Left ventricle myocardium inferior (tissue), 1 donor: ENCODE results near the gene NIPA2. TPM values are rescaled to one million over a fixed set of nuclear protein-coding genes. Genes with fewer than 3 reads are reported as not detected.

Source experiments
- DNase-seq: peaks from one replicate; pipeline ENCODE4 v3.0.0-alpha.2; 2020
- H3K27ac ChIP-seq: fragments of 200-600 bp; replicated peaks from 2 replicates; pipeline ENCODE4 v1.8.0; 2021
- H3K27me3 ChIP-seq: fragments of 200-600 bp; 2 replicates; pipeline ENCODE4 v1.8.0; 2021; ENCODE audit warnings: low read depth
- H3K36me3 ChIP-seq: fragments of 200-600 bp; 2 replicates; pipeline ENCODE4 v1.8.0; 2021
- H3K4me1 ChIP-seq: fragments of 200-600 bp; 2 replicates; pipeline ENCODE4 v1.8.0; 2021
- H3K4me3 ChIP-seq: fragments of 200-600 bp; 2 replicates; pipeline ENCODE4 v1.8.0; 2021; ENCODE audit warnings: mild to moderate bottlenecking, moderate library complexity
- H3K9me3 ChIP-seq: fragments of 200-600 bp; replicated peaks from 2 replicates; pipeline ENCODE4 v1.8.0; 2021
- CTCF ChIP-seq: fragments of 200-600 bp; IDR thresholded peaks from 2 replicates; pipeline ENCODE4 v1.8.0; 2021; ENCODE audit warnings: antibody characterized with exemption, mild to moderate bottlenecking, borderline replicate concordance
- intact Hi-C: fragments of 100-400 bp; cut with micrococcal nuclease; formaldehyde crosslinking; loops from one replicate; pipeline ENCODE4 v1.11.0; 2022
- total RNA-seq: library from RNA; stranded (reverse); fragmentation: NEBNext Ultra II Directional; extraction: Animal tissue kit (Norgen Biotek cat#: 25700); gene quantifications from one replicate; pipeline ENCODE4 v1.2.1, GENCODE V29; 2021
- donor health status: DM: no; HTN: yes; CAD: no; lungs with severe emphysema.

Gene NIPA2
- total RNA-seq, 1 donor from 2014 or later = 21.4 TPM

- Histone ChIP-seq H3K27me3 (no peaks in the 10 kb centered on the region), H3K9me3 (no peaks in the 10 kb centered on the region), H3K27ac (no peak overlapping the region), H3K36me3 (peaks cover 16% of the 10 kb centered on the region), H3K4me1 (peaks cover 11% of the 10 kb centered on the region), H3K4me3 (no peak overlapping the region)
- intact Hi-C loops = no loop called here
- no peak for TF ChIP-seq CTCF
- DNase-seq = no peak
Measured at GRCh38 chr15:22810033-22810852, 28.2 kb upstream of the NIPA2 start.

- peaks cover 11% of the 10 kb centered on the region for H3K4me1 ChIP-seq
- no peak for DNase-seq
- TF ChIP-seq CTCF = no peak
Measured at GRCh38 chr15:22810853-22811338, 27.6 kb upstream of the NIPA2 start.

GRCh38 chr15:22811640-22812039 is 26.8 kb upstream of the NIPA2 start:
- Histone ChIP-seq H3K36me3 (peaks cover 16% of the 10 kb centered on the region), H3K4me1 (peaks cover 3% of the 10 kb centered on the region), H3K27ac (no peak overlapping the region), H3K27me3 (no peaks in the 10 kb centered on the region), H3K4me3 (no peak overlapping the region), H3K9me3 (no peaks in the 10 kb centered on the region)
- peak; percentile 23 for DNase-seq
- TF ChIP-seq CTCF = peak; percentile 45
- intact Hi-C loops = no loop called here

More at GRCh38 chr15:22810853-22811338, 27.6 kb upstream of the NIPA2 start:
- H3K4me3 ChIP-seq = no peak overlapping the region
- no peaks in the 10 kb centered on the region for H3K27me3 ChIP-seq
- intact Hi-C loops = no loop called here
- peaks cover 16% of the 10 kb centered on the region for H3K36me3 ChIP-seq
- H3K9me3 ChIP-seq = no peaks in the 10 kb centered on the region
- H3K27ac ChIP-seq = no peak overlapping the region

- TF ChIP-seq CTCF = no peak
- intact Hi-C loops = no loop called here
- Histone ChIP-seq H3K36me3 (peaks cover 16% of the 10 kb centered on the region), H3K4me1 (no peaks in the 10 kb centered on the region), H3K9me3 (no peaks in the 10 kb centered on the region), H3K27me3 (no peaks in the 10 kb centered on the region), H3K27ac (no peak overlapping the region), H3K4me3 (no peak overlapping the region)
- DNase-seq = no peak
Measured at GRCh38 chr15:22813844-22814243, 24.6 kb upstream of the NIPA2 start.

GRCh38 chr15:22815766-22816165 is 22.7 kb upstream of the NIPA2 start:
- no peaks in the 10 kb centered on the region for H3K4me1 ChIP-seq
- no peak overlapping the region for H3K27ac ChIP-seq
- no peak overlapping the region for H3K4me3 ChIP-seq
- no peaks in the 10 kb centered on the region for H3K9me3 ChIP-seq
- H3K27me3 ChIP-seq = no peaks in the 10 kb centered on the region
- no peak for TF ChIP-seq CTCF
- DNase-seq = no peak
- peaks cover 27% of the 10 kb centered on the region for H3K36me3 ChIP-seq
- intact Hi-C loops = no loop called here
